HL-60/S4 treated with phorbol 12-myristate 13-acetate at 8.2 ng/mL for 4 days and 3 days (cell line): Measurements from ENCODE around the gene RAI14.
"Not testable (repeated sequence)": the region's sequence is repeated elsewhere in the genome, so short reads cannot be mapped to it uniquely, and the experiment has no call there.

Experiments used
- in situ Hi-C: fragments of 300-500 bp; cut with MboI; formaldehyde crosslinking; loops from 2 replicates; pipeline ENCODE4 v1.15.0; 2022; ENCODE audit warnings: low sequenced_read_pairs

Gene RAI14

GRCh38 chr5:34724741-34725140, 68.6 kb downstream of the RAI14 start:
- in situ Hi-C loops, result no loop called here

GRCh38 chr5:34727166-34727749, 71.1 kb downstream of the RAI14 start:
- in situ Hi-C loops, result not testable (repeated sequence)

DNA sequence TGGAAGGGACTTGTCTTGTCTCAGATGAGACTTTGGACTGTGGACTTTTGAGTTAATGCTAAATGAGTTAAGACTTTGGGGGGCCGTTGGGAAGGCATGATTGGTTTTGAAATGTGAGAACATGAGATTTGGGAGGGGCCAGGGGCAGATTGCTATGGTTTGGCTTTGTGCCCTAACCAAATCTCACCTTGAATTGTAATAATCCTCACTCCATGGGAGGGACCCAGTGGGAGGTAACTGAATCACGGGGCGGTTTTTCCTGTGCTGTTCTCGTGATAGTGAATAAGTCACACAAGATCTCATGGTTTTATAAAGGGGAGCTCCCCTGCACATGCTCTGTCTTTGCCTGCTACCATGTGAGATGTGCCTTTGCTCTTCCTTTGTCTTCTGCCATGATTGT, 72.1 kb downstream of the RAI14 start:
- in situ Hi-C loops, result no loop called here

DNA sequence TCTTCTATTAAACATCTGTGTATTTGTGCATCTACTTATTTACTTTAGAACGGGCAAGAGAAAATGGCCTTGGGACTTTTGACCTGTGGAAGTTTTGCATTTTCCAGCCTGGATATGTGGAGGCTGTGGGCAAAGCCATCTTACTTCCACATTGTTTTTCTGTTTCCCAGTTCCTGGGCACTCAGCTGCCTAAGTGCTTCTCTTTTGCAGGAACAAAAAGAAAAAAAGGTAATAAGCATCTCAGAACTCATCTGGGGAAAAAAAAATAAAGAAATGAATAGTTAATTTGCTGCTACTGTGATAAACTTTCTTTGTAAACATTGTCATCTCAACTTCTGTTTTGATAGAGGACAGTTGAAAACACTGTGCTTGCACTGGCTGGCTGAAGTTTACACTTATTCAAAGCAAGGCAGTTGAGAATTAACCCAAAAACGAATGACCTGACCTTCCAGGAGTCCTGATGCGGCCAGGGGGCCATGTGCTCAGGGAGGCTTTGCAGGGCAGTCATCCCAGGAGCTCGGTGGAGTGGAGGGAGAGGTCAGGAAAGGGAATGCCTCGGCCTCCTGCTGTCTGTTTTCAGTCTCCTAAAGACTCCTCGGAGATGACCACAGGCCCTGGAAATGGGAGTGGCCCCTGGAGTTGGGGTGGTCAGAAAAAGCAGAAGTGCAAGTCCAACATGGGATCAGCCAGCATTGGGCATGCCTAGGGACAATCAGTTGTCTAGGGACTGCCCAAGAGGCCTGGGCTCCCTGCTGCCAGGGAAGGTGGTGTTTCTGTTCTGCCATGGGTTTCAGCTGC, 75.5 kb downstream of the RAI14 start:
- in situ Hi-C loops, result no loop called here

DNA sequence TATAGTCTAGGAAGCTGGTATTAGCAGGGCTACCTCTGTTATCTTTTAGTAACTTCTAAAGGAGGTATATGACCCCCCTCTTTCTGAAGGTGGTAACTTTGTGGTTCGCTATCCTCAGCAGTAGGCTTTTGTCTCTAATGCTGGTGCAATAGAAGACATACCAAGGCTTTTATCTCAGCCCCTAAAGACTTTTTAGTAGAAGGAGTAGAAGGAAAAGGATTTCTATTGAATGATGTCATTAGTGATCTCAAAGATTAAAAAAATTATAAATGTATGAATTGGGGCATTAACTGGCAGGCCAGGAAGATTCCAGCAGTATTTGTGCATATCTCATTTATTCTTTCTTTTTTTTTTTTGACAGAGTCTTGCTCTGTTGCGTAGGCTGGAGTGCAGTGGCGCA, 78.2 kb downstream of the RAI14 start:
- in situ Hi-C loops, result no loop called here

- in situ Hi-C loops, result no loop called here
Observed at GRCh38 chr5:34735491-34736426, 79.6 kb downstream of the RAI14 start.

DNA sequence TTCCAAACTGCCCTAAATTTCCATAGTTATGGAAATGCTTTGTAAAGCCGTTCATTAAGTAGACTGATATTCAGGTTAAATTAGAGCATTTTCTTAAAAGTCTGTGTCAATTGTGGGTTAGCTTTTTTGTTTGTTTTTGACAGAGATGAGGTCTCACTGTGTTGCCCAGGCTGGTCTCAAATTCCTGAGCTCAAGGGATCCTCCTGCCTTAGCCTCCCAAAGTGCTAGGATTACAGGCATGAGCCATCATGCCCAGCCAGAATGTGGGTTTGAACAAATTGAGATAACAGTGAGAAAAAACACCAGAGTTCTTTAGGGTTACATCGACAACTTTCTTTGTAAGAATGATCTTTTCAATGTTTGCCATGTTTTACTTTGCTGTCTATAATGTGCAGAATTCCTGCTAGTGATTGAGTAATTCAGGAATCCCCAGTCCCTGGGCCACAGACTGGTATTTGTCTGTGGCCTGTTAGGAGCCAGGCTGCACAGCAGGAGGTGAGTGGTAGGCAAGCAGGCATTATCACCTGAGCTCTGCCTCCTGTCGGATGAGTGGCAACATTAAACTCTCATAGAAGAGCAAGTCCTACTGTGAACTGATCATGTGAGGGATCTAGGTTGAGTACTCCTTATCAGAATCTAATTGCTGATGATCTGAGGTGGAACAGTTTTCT, 80.5 kb downstream of the RAI14 start:
- in situ Hi-C loops, result no loop called here

- in situ Hi-C loops, result no loop called here
Observed at GRCh38 chr5:34737731-34738130, 81.6 kb downstream of the RAI14 start.

DNA sequence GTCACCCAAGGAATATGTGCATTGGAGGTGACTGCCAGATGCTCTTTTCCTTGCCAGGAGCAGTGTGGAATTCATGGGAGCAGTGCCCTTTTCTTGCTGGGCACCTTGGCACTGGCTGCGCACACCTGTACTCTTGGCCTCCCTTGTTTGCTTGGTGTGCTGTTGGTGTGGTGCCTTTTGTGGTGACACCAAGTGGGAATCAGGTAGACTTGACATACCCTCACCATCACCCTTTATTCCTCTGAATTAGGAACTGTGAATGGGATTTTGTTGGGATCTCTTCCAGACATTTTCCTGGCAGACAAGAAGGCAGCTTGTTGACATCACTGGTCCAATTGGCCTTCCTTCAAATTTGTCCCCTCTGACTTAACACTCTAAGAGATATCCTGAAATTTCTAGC, 82.3 kb downstream of the RAI14 start:
- in situ Hi-C loops, result no loop called here

DNA sequence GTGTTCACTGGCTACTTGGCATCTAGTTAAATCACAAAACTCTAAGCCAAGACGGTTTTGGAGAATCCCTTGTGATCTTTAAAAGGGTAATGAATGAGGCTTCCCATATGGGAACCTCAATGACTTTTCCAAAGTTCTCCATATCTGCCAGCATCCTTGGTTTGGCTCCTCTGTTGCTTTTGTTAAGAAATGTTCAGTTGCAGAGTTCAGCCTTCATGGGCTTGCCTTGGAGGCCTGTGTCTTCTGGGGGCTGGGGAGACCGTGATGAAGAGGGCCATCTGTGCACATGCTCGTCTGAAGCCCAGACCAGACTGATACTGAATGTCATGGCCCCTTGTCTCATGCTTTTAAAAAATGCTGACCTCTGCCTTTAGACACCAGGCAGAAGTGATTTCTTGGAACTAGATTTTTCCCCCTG, 84.3 kb downstream of the RAI14 start:
- in situ Hi-C loops, result no loop called here

DNA sequence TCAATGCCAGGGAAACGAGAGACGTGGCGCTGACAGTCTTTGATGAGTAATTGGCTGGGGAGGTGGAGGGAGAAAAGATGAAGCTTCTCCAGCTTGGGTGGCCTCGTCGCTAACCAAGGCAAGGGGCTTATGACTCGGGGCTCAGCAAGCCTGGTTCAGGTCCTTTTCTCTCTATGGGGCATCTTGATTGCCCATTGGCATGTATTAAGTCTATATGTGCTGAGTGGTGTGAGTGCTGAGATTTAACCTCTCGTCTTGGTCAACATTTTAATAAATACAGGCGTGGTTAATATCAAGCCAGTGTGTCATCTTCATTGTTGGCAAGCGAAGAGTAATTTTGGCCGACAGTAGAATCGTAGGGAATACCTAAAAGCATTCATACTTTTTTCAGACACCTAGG, 85.9 kb downstream of the RAI14 start:
- in situ Hi-C loops, result no loop called here

- in situ Hi-C loops, result no loop called here
Observed at GRCh38 chr5:34743878-34744277, 87.8 kb downstream of the RAI14 start.

DNA sequence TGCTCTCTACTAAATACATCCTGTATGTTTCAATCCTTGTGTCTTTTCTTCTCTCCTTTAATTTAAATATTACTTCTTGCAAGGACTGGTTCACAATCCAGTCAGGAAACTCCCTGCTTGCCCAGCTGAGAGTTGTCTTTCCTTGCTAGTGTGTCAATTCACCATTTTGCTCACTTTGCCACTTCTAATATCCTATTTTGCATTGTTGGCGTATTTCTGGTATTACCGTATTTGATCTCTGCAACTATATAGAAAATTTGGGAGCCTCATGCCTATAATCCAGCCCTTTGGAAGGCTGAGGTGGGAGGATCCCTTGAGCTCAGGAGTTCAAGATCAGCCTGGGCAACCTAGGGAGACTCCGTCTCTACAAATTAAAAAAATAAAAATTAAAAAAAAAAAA, 92.3 kb downstream of the RAI14 start:
- in situ Hi-C loops, result no loop called here

- in situ Hi-C loops, result no loop called here
Observed at GRCh38 chr5:34749431-34749873, 93.3 kb downstream of the RAI14 start.

DNA sequence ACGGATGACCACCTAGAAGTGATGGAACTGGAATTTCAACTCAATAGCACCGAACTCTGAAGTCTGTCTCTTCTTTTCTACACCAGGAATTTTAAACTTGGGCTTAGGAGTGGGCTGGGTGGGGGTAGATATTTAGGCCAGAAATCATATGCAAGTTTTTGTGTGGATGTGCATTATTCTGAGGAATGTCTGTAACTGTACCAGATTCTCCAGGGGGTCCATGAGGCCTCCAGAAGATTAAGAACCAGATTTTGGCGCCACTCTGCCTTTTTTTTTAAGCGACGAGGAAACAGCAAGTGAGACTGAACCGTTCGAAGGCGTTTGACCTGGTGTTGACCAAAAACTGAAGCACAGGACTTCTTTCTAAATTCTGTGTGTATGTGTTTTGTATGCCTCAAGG, 94.1 kb downstream of the RAI14 start:
- in situ Hi-C loops, result no loop called here

DNA sequence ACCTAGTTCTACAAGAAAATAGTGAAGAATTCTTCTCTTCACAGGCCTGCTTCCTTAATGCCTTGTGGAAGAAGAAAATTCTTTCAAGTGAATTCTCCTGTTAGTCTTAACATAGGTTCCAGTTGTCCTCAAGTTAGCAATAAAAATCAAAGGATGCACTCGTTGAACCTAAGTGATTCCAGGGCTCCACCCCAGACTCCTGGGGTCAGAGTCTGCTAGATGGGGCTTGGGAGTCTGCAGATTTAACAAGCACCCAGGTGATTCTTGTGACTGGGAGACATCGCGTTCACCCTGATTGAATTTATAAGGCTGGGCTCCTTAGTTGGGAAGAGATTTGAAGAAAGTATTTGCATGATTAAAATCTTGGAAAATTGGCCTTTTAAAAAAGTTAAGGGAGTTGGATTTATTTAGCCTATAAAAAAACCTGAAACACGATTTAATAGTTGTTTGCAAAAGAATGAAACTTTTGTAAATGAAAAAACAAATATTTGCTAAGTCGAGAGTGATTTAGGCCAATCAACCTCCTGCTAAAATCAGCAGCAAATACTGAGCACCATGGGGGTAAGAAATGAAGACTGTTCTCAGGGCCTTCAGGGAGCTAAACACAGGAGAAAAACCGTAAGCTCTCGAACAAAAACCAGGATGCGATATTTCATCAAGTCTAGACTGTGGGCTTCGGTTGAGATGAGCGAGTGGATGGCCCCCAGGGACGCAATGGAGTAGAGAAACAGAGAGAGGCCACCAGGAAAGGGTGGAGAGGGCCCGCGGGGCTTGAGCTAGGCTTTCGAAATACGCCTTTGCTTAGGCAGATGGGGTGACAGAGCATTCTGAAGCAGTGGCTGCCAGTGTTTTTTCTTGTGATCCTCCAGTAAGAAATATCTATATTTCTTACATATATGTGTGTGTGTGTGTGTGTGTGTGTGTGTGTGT, 95.9 kb downstream of the RAI14 start:
- in situ Hi-C loops, result no loop called here

- in situ Hi-C loops, result not testable (repeated sequence)
Observed at GRCh38 chr5:34753236-34753635, 97.1 kb downstream of the RAI14 start.

DNA sequence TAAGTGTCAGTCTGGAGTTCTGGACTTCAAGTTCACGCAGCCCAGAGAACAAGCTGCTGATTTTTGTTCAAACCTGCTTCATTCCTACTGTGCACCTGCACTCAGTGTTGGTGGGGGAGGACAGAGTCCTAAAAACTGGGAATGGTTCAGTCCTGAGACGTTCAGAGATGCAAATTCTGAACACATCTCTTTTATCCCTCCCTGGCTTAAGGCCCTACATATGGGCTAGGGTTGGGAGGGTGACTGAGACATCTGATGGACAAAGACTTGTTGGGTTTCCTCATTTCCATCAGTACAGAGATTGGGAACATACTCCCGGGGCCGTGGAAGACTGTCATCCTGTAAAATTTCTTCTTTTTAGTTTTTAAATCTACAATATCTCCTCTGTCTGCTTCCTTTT, 99.8 kb downstream of the RAI14 start:
- in situ Hi-C loops, result no loop called here

DNA sequence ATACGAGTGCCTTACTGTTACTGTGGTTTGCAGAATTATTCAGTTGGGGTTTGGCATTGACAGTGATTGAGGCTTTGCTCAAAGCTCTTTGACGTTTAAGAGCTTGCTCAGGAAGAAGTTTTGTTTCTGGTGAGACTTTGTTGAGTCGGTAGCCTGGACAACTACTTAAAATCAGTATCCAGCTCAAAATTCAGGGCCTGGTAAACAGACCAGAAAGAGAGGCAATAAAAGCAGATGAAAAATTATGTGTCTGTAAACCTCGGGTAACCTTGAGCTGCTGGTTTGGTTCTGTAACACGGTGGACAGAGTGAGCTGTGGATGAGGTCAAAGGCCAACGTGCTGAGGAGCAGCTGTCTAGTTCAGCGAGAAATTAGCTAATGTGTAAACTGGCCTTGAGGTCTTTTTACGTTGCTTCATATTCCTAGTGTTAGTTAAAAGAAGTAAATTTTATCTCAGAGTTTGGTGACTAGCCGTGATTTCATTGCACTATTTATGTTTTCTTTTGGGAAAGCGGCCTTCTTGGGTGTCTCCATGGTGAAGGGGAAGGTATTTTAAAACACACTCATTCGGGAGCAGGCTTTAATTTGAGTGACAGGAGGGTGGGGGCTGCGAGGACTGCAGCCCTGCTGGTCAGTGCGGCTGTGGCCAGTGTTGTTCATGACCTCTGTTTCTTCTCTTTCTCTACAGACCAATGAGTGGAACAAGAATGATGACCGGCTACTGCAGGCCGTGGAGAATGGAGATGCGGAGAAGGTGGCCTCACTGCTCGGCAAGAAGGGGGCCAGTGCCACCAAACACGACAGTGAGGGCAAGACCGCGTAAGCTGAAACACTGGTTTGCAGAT, 100.9 kb downstream of the RAI14 start:
- in situ Hi-C loops, result no loop called here
